ENCODE data around the gene FOXP1. TPM values are rescaled to one million over a fixed set of nuclear protein-coding genes. Genes with fewer than 3 reads are reported as not detected.

Gene FOXP1
- total RNA-seq, 2 donors from 2014 or later, result 41.7 to 94.3 TPM

- Mint-ChIP-seq H3K9me3 (no peaks in the 10 kb centered on the region), H3K36me3 (ENCODE audit: low read depth) (peaks cover 38% of the 10 kb centered on the region), H3K4me1 (peaks cover 24% of the 10 kb centered on the region), H3K4me3 (no peak overlapping the region), H3K27ac (peak overlapping the region; percentile 37), H3K27me3 (ENCODE audit: insufficient read depth) (no peaks in the 10 kb centered on the region)
- Histone ChIP-seq H3K27ac (ENCODE audit: low read depth, low read length) (no peak overlapping the region), H3K4me3 (ENCODE audit: low read length) (no peak overlapping the region), H3K9ac (ENCODE audit: extremely low read depth, low read length, poor library complexity, severe bottlenecking) (no peak overlapping the region), H3K4me1 (ENCODE audit: control insufficient read depth, insufficient read depth, low read length) (peaks cover 6% of the 10 kb centered on the region), H3K27me3 (ENCODE audit: control insufficient read depth, insufficient read depth, low read length, poor library complexity, severe bottlenecking) (no peaks in the 10 kb centered on the region), H3K36me3 (ENCODE audit: control insufficient read depth, insufficient read depth, low read length) (no peaks in the 10 kb centered on the region), H3K9me3 (ENCODE audit: control insufficient read depth, low read length) (no peaks in the 10 kb centered on the region)
- no peak for DNase-seq
- no peak for TF ChIP-seq CTCF (conservative IDR thresholded peaks at IDR 0.05)
- 91 to 93% methylated on average over 3 to 5 of the region's 5 CpGs for WGBS, 2 experiments (ENCODE audit: insufficient coverage in 1 of 2, insufficient read length in 1 of 2)
Measured at GRCh38 chr3:70990723-70991122, 592.8 kb downstream of the FOXP1 start.

GRCh38 chr3:70990185-70990584, 593.3 kb downstream of the FOXP1 start:
- H3K4me1 ChIP-seq (ENCODE audit: control insufficient read depth, insufficient read depth, low read length), result peaks cover 6% of the 10 kb centered on the region

GRCh38 chr3:70989174-70989573, 594.4 kb downstream of the FOXP1 start:
- H3K27me3 Mint-ChIP-seq (ENCODE audit: insufficient read depth), result no peaks in the 10 kb centered on the region
- DNase-seq, result no peak
- Histone ChIP-seq H3K36me3 (ENCODE audit: control insufficient read depth, insufficient read depth, low read length) (no peaks in the 10 kb centered on the region), H3K4me3 (ENCODE audit: low read length) (no peak overlapping the region), H3K4me1 (ENCODE audit: control insufficient read depth, insufficient read depth, low read length) (peaks cover 6% of the 10 kb centered on the region), H3K27ac (ENCODE audit: low read depth, low read length) (no peak overlapping the region), H3K9me3 (ENCODE audit: control insufficient read depth, low read length) (no peaks in the 10 kb centered on the region), H3K9ac (ENCODE audit: extremely low read depth, low read length, poor library complexity, severe bottlenecking) (no peak overlapping the region), H3K27me3 (ENCODE audit: control insufficient read depth, insufficient read depth, low read length, poor library complexity, severe bottlenecking) (no peaks in the 10 kb centered on the region)
- 92% methylated on average over 3 of the region's 3 CpGs; no CpG with 5 or more reads in 1 of the 2 experiments for WGBS, 2 experiments (ENCODE audit: insufficient coverage in 1 of 2, insufficient read length in 1 of 2)
- no peak overlapping the region for H3K4me3 Mint-ChIP-seq
- no peak overlapping the region for H3K27ac Mint-ChIP-seq
- no peaks in the 10 kb centered on the region for H3K9me3 Mint-ChIP-seq
- no peak for TF ChIP-seq CTCF (conservative IDR thresholded peaks at IDR 0.05)
- H3K4me1 Mint-ChIP-seq, result peaks cover 26% of the 10 kb centered on the region
- H3K36me3 Mint-ChIP-seq (ENCODE audit: low read depth), result peaks cover 47% of the 10 kb centered on the region

More at GRCh38 chr3:70990185-70990584, 593.3 kb downstream of the FOXP1 start:
- Histone ChIP-seq H3K27ac (ENCODE audit: low read depth, low read length) (no peak overlapping the region), H3K27me3 (ENCODE audit: control insufficient read depth, insufficient read depth, low read length, poor library complexity, severe bottlenecking) (no peaks in the 10 kb centered on the region), H3K9me3 (ENCODE audit: control insufficient read depth, low read length) (no peaks in the 10 kb centered on the region), H3K9ac (ENCODE audit: extremely low read depth, low read length, poor library complexity, severe bottlenecking) (no peak overlapping the region), H3K36me3 (ENCODE audit: control insufficient read depth, insufficient read depth, low read length) (no peaks in the 10 kb centered on the region), H3K4me3 (ENCODE audit: low read length) (no peak overlapping the region)
- no peaks in the 10 kb centered on the region for H3K27me3 Mint-ChIP-seq (ENCODE audit: insufficient read depth)
- peaks cover 38% of the 10 kb centered on the region for H3K36me3 Mint-ChIP-seq (ENCODE audit: low read depth)
- no peak overlapping the region for H3K4me3 Mint-ChIP-seq
- H3K27ac Mint-ChIP-seq, result no peak overlapping the region
- 84 to 90% methylated on average over 1 to 2 of the region's 2 CpGs for WGBS, 2 experiments (ENCODE audit: insufficient coverage in 1 of 2, insufficient read length in 1 of 2)
- H3K4me1 Mint-ChIP-seq, result peaks cover 24% of the 10 kb centered on the region
- no peak for TF ChIP-seq CTCF (conservative IDR thresholded peaks at IDR 0.05)
- no peak for DNase-seq
- no peaks in the 10 kb centered on the region for H3K9me3 Mint-ChIP-seq
